Kidney epithelial cell (primary cell): ENCODE measurements around the gene EFHC1. TPM values are rescaled to one million over a fixed set of nuclear protein-coding genes. Genes with fewer than 3 reads are reported as not detected.

Experiments used
- DNase-seq: peaks from one replicate; pipeline ENCODE4 v3.0.0-alpha.2; 2010; ENCODE audit warnings: low read depth
- H3K27me3 ChIP-seq: 2 replicates; pipeline ENCODE4 v1.6.0; 2011; ENCODE audit warnings: low read length; ENCODE audit not compliant: control insufficient read depth, insufficient read depth
- H3K36me3 ChIP-seq: 2 replicates; pipeline ENCODE4 v1.5.1; 2011; ENCODE audit warnings: low read length; ENCODE audit not compliant: control insufficient read depth, insufficient read depth
- H3K4me3 ChIP-seq: 2 replicates; pipeline ENCODE4 v1.5.1; 2011; ENCODE audit warnings: low read depth, mild to moderate bottlenecking, control low read depth, low read length
- total RNA-seq: library from RNA; depleted of rRNA; stranded (reverse); fragments of >200 nt; gene quantifications from 2 replicates; pipeline ENCODE4 v1.2.3, GENCODE V29; 2015
- TF ChIP-seq, protein P1 (sequence below): IDR thresholded peaks from 2 replicates; pipeline ENCODE4 v1.5.1; 2011; ENCODE audit warnings: mild to moderate bottlenecking, moderate library complexity, low read length, control low read depth, inconsistent platforms; ENCODE audit not compliant: insufficient read depth, poor library complexity, severe bottlenecking

EFHC1 gene
- total RNA-seq, 1 donor from 2014 or later: 22.9 TPM

DNA sequence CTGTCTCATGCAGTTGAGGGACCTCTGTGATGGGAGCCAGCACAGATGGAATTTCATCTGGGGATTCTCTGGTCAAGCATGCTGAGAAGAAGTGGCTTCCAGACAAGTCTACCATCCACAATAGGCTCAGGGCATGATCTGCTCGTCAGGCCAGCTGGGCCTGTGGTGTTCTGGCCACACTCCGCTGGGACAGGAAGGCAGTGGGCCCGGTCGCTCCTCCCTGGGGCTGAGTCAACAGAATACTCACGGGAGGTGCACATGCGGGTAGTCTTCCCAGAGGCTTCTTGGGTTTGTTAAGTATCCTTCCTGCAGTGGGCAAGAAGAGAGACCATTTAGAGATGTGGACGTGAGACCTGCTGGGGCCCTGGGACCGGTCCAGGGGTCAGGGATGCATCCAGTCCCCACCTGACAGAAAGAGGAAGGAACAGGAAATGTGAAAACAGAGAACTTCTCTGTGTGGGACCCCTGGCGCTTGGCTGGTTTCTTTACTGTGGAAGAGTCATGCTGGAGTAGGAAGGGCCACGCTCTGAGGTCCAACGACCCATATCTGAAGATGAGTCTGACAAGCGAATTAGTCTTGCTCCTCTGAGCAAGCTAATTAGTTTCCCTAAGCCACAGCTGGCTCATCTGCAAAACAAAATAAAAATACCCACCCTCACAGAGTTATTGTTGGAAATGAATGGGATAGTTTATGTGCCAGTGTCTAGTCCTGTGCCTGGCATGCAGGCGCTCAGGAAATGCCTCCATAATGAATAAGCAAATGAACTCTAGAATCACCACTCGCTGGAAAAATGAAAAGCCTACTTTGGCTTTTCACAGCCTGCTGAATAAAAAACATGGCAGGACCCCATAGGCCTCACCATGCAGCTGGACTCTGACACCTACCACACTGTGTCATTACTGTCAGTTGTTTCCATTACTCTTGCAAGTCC lies 89.4 kb downstream of the EFHC1 start:
- H3K36me3 ChIP-seq: no peaks in the 10 kb centered on the region
- DNase-seq: no peak

DNA sequence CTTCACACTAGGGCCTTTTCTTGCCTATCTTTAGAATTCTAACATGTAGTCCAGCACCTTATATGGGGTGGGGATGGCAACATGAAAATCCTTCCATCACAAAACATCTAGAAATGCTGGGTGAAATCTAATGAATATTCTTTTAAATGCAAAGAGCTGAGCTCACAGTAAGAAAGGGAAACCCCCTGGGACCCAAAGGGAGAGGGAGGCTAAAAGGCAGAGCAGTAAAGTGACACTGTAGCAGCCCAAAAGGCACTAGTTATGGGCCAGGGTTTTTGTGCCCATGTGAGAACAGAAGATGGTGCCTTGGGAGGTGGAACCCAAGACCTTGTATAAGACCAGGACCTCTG lies 90.0 kb downstream of the EFHC1 start:
- TF ChIP-seq, protein P1, sequence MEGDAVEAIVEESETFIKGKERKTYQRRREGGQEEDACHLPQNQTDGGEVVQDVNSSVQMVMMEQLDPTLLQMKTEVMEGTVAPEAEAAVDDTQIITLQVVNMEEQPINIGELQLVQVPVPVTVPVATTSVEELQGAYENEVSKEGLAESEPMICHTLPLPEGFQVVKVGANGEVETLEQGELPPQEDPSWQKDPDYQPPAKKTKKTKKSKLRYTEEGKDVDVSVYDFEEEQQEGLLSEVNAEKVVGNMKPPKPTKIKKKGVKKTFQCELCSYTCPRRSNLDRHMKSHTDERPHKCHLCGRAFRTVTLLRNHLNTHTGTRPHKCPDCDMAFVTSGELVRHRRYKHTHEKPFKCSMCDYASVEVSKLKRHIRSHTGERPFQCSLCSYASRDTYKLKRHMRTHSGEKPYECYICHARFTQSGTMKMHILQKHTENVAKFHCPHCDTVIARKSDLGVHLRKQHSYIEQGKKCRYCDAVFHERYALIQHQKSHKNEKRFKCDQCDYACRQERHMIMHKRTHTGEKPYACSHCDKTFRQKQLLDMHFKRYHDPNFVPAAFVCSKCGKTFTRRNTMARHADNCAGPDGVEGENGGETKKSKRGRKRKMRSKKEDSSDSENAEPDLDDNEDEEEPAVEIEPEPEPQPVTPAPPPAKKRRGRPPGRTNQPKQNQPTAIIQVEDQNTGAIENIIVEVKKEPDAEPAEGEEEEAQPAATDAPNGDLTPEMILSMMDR: no peak
- DNase-seq: no peak
- Histone ChIP-seq H3K36me3 (no peaks in the 10 kb centered on the region), H3K27me3 (no peaks in the 10 kb centered on the region), H3K4me3 (no peak overlapping the region)

More for the DNA sequence above, 89.4 kb downstream of the EFHC1 start:
- H3K27me3 ChIP-seq: no peaks in the 10 kb centered on the region
- no peak overlapping the region for H3K4me3 ChIP-seq
- TF ChIP-seq, protein P1: no peak

DNA sequence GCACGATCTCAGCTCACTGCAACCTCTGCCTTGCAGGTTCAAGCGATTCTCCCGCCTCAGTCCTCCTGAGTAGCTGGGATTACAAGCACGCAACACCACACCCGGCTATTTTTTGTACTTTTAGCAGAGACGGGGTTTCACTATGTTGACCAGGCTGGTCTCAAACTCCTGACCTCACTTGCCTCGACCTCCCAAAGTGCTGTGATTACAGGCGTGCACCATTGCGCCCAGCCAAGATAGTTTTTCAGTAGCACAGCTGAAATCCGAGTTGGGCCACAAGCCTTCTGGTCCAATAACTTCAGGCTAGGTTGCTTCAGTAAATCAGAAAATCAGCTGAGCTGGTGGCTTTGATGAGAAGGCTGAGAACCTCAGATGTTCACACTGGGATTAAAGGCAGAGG lies 91.0 kb downstream of the EFHC1 start:
- H3K36me3 ChIP-seq: no peaks in the 10 kb centered on the region
- DNase-seq: no peak

DNA sequence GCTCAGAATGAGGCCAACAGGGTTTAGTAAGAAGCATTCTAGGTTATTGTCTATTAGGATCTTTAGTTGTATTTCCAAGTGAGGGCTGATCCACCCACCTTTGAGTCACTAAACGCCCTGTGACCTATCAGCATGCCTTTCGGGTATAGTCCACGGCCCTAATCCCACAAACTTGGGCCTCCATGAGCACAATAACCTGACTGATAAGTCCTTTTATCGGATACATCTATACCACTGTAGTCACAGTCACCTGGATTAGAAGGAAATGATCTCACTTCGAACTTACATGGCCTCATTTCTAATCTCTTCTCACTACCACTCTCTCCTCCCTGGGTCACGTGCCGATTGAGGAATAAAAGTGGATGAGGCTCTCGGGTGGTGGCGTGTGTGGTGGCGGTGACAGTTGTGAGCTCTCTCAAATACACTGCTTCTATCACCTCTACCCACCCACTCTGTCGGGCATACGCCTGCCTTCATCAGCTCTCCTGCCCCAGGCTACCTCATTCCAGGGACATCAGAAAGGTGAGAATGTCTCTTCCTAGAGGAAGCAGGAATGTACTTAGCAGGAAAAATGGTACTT lies 91.5 kb downstream of the EFHC1 start:
- Histone ChIP-seq H3K27me3 (no peaks in the 10 kb centered on the region), H3K4me3 (no peak overlapping the region), H3K36me3 (no peaks in the 10 kb centered on the region)
- TF ChIP-seq, protein P1: no peak
- no peak for DNase-seq

More for the DNA sequence above, 91.0 kb downstream of the EFHC1 start:
- H3K27me3 ChIP-seq: no peaks in the 10 kb centered on the region
- TF ChIP-seq, protein P1: no peak
- no peak overlapping the region for H3K4me3 ChIP-seq

DNA sequence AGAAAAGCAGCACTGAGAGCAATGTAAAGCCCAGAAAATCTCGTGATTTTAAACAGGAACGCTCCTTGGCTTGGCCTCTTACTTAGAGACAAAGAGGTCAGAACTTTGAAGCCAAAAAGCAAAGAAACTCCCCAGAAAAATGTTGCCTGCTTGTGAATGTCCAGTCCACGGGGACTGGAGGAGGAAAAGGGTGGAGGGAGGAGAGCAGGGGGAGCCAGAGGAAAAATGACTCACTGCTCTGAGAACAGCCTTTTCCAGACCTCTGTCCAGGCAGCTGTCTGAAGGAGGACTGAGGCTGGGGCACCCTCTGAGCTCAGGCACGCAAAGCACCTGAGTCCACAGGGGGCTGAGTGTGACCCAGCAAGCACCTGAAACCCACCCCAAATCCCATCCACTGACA lies 92.1 kb downstream of the EFHC1 start:
- no peaks in the 10 kb centered on the region for H3K36me3 ChIP-seq
- no peak overlapping the region for H3K4me3 ChIP-seq
- no peaks in the 10 kb centered on the region for H3K27me3 ChIP-seq
- DNase-seq: peak; percentile 56
- TF ChIP-seq, protein P1: no peak
